ENCODE results near the gene TXNDC15. TPM values are rescaled to one million over a fixed set of nuclear protein-coding genes. Genes with fewer than 3 reads are reported as not detected.

Gene TXNDC15
- total RNA-seq, 1 donor from 2014 or later = 49.5 TPM

GRCh38 chr5:134913795-134914194 lies 39.6 kb downstream of the TXNDC15 start:
- DNase-seq = no peak
- no peak overlapping the region for H3K27ac ChIP-seq (replicated peaks)
- peaks cover 52% of the 10 kb centered on the region for H3K36me3 ChIP-seq
- peaks cover 14% of the 10 kb centered on the region for H3K4me1 ChIP-seq
- intact Hi-C loops (cut with micrococcal nuclease) = no loop called here
- H3K9me3 ChIP-seq (replicated peaks) = no peaks in the 10 kb centered on the region
- no peak overlapping the region for H3K4me3 ChIP-seq
- TF ChIP-seq CTCF (IDR thresholded peaks at IDR 0.05; ENCODE audit: borderline replicate concordance) = no peak
- H3K27me3 ChIP-seq (ENCODE audit: low read depth) = no peaks in the 10 kb centered on the region

- Histone ChIP-seq H3K4me1 (peaks cover 6% of the 10 kb centered on the region), H3K4me3 (no peak overlapping the region), H3K36me3 (peaks cover 28% of the 10 kb centered on the region), H3K9me3 (replicated peaks) (no peaks in the 10 kb centered on the region), H3K27ac (replicated peaks) (no peak overlapping the region), H3K27me3 (ENCODE audit: low read depth) (no peaks in the 10 kb centered on the region)
- DNase-seq = no peak
- peak; percentile 36 for TF ChIP-seq CTCF (IDR thresholded peaks at IDR 0.05; ENCODE audit: borderline replicate concordance)
- intact Hi-C loops (cut with micrococcal nuclease) = no loop called here
Measured at GRCh38 chr5:134917070-134917815, 43.1 kb downstream of the TXNDC15 start.

GRCh38 chr5:134918861-134919260 lies 44.7 kb downstream of the TXNDC15 start:
- no peak for DNase-seq
- intact Hi-C loops (cut with micrococcal nuclease) = no loop called here
- no peaks in the 10 kb centered on the region for H3K9me3 ChIP-seq (replicated peaks)
- H3K27ac ChIP-seq (replicated peaks) = no peak overlapping the region
- H3K4me1 ChIP-seq = no peaks in the 10 kb centered on the region
- H3K36me3 ChIP-seq = peaks cover 26% of the 10 kb centered on the region
- H3K27me3 ChIP-seq (ENCODE audit: low read depth) = no peaks in the 10 kb centered on the region
- H3K4me3 ChIP-seq = no peak overlapping the region
- TF ChIP-seq CTCF (IDR thresholded peaks at IDR 0.05; ENCODE audit: borderline replicate concordance) = no peak

GRCh38 chr5:134920848-134921575 lies 46.8 kb downstream of the TXNDC15 start:
- H3K9me3 ChIP-seq (replicated peaks) = no peaks in the 10 kb centered on the region
- TF ChIP-seq CTCF (IDR thresholded peaks at IDR 0.05; ENCODE audit: borderline replicate concordance) = no peak
- no peak overlapping the region for H3K4me3 ChIP-seq
- H3K27me3 ChIP-seq (ENCODE audit: low read depth) = no peaks in the 10 kb centered on the region
- peaks cover 8% of the 10 kb centered on the region for H3K36me3 ChIP-seq
- DNase-seq = no peak
- H3K27ac ChIP-seq (replicated peaks) = no peak overlapping the region
- intact Hi-C loops (cut with micrococcal nuclease) = no loop called here
- no peaks in the 10 kb centered on the region for H3K4me1 ChIP-seq

GRCh38 chr5:134932508-134932907 lies 58.3 kb downstream of the TXNDC15 start:
- Histone ChIP-seq H3K4me3 (no peak overlapping the region), H3K27me3 (ENCODE audit: low read depth) (no peaks in the 10 kb centered on the region), H3K4me1 (no peaks in the 10 kb centered on the region), H3K9me3 (replicated peaks) (no peaks in the 10 kb centered on the region), H3K36me3 (peaks cover 46% of the 10 kb centered on the region), H3K27ac (replicated peaks) (no peak overlapping the region)
- TF ChIP-seq CTCF (IDR thresholded peaks at IDR 0.05; ENCODE audit: borderline replicate concordance) = no peak
- DNase-seq = no peak
- intact Hi-C loops (cut with micrococcal nuclease) = no loop called here

Data from left ventricle myocardium inferior (tissue), 1 donor.